ENCODE data around the gene SLC25A4. TPM values are rescaled to one million over a fixed set of nuclear protein-coding genes. Genes with fewer than 3 reads are reported as not detected.
"Not testable (repeated sequence)": the region's sequence is repeated elsewhere in the genome, so short reads cannot be mapped to it uniquely, and the experiment has no call there.

Gene SLC25A4
- total RNA-seq, 2 experiments from 2014 or later: 4.3 to 5.0 TPM

GRCh38 chr4:185189606-185190305, 46.7 kb downstream of the SLC25A4 start:
- H3K4me1 Mint-ChIP-seq (ENCODE audit: low read depth): peaks cover 43% of the 10 kb centered on the region
- H3K27me3 Mint-ChIP-seq (ENCODE audit: low read depth): no peaks in the 10 kb centered on the region
- H3K9me3 Mint-ChIP-seq: no peaks in the 10 kb centered on the region
- no peak overlapping the region for H3K4me3 Mint-ChIP-seq
- no peak overlapping the region for H3K27ac Mint-ChIP-seq
- CTCF ChIA-PET: no interaction called here
- H3K36me3 Mint-ChIP-seq (ENCODE audit: low read depth): peaks cover 23% of the 10 kb centered on the region
- DNase-seq: no peak
- intact Hi-C loops (cut with micrococcal nuclease): no loop called here

- H3K4me3 Mint-ChIP-seq: no peak overlapping the region
- CTCF ChIA-PET: no interaction called here
- intact Hi-C loops (cut with micrococcal nuclease): no loop called here
- H3K36me3 Mint-ChIP-seq (ENCODE audit: low read depth): peaks cover 23% of the 10 kb centered on the region
- no peaks in the 10 kb centered on the region for H3K9me3 Mint-ChIP-seq
- H3K4me1 Mint-ChIP-seq (ENCODE audit: low read depth): peaks cover 45% of the 10 kb centered on the region
- DNase-seq: no peak
- H3K27ac Mint-ChIP-seq: no peak overlapping the region
- no peaks in the 10 kb centered on the region for H3K27me3 Mint-ChIP-seq (ENCODE audit: low read depth)
These were observed 47.3 kb downstream of the SLC25A4 start for GRCh38 chr4:185190306-185190856.

- Mint-ChIP-seq H3K36me3 (ENCODE audit: low read depth) (peaks cover 23% of the 10 kb centered on the region), H3K27ac (no peak overlapping the region), H3K27me3 (ENCODE audit: low read depth) (no peaks in the 10 kb centered on the region), H3K4me1 (ENCODE audit: low read depth) (peaks cover 44% of the 10 kb centered on the region), H3K4me3 (no peak overlapping the region), H3K9me3 (no peaks in the 10 kb centered on the region)
- intact Hi-C loops (cut with micrococcal nuclease): no loop called here
- no peak for DNase-seq
- CTCF ChIA-PET: no interaction called here
These were observed 49.0 kb downstream of the SLC25A4 start for GRCh38 chr4:185192059-185192458.

- Mint-ChIP-seq H3K9me3 (no peaks in the 10 kb centered on the region), H3K4me1 (ENCODE audit: low read depth) (peaks cover 29% of the 10 kb centered on the region), H3K4me3 (no peak overlapping the region), H3K27me3 (ENCODE audit: low read depth) (no peaks in the 10 kb centered on the region), H3K36me3 (ENCODE audit: low read depth) (peaks cover 11% of the 10 kb centered on the region), H3K27ac (no peak overlapping the region)
- intact Hi-C loops (cut with micrococcal nuclease): no loop called here
- no peak for DNase-seq
- CTCF ChIA-PET: interaction anchor here (1.5 to 3.2 kb wide), 2 partner anchors 11 to 38 kb away, joined by 4 to 21 read pairs; no protein-coding TSS in a partner anchor
These were observed 52.1 kb downstream of the SLC25A4 start for GRCh38 chr4:185194924-185195888.

GRCh38 chr4:185196437-185196836, 53.4 kb downstream of the SLC25A4 start:
- no peak for DNase-seq
- peaks cover 10% of the 10 kb centered on the region for H3K36me3 Mint-ChIP-seq (ENCODE audit: low read depth)
- CTCF ChIA-PET: interaction anchor here (0.7 to 3.2 kb wide), 5 partner anchors 9 to 158 kb away, joined by 3 to 21 read pairs (median 4); no protein-coding TSS in a partner anchor
- H3K4me1 Mint-ChIP-seq (ENCODE audit: low read depth): peaks cover 28% of the 10 kb centered on the region
- no peak overlapping the region for H3K27ac Mint-ChIP-seq
- no peaks in the 10 kb centered on the region for H3K9me3 Mint-ChIP-seq
- no peak overlapping the region for H3K4me3 Mint-ChIP-seq
- intact Hi-C loops (cut with micrococcal nuclease): no loop called here
- H3K27me3 Mint-ChIP-seq (ENCODE audit: low read depth): no peaks in the 10 kb centered on the region

GRCh38 chr4:185198189-185198588, 55.1 kb downstream of the SLC25A4 start:
- DNase-seq; H3K9me3 Mint-ChIP-seq; H3K27ac Mint-ChIP-seq; H3K27me3 Mint-ChIP-seq (ENCODE audit: low read depth); H3K4me3 Mint-ChIP-seq; intact Hi-C loops (cut with micrococcal nuclease): not testable (repeated sequence)
- CTCF ChIA-PET: interaction anchor here (0.6 to 3.2 kb wide), 4 partner anchors 14 to 198 kb away, joined by 3 to 21 read pairs (median 4); partner anchors contain the start of genes ANKRD37 and LRP2BP
- Mint-ChIP-seq H3K4me1 (ENCODE audit: low read depth) (peaks cover 34% of the 10 kb centered on the region), H3K36me3 (ENCODE audit: low read depth) (peaks cover 11% of the 10 kb centered on the region)

Other genes with a start within 250 kb of the SLC25A4 start
- not detected for gene HELT, start 124.8 kb upstream of the SLC25A4 start, total RNA-seq
- 10 to 100 TPM; 38.4 to 43.6 TPM for gene CFAP97, start 60.7 kb downstream of the SLC25A4 start, total RNA-seq
- 10 to 100 TPM; 11.0 to 14.6 TPM for gene SNX25, start 66.3 kb downstream of the SLC25A4 start, total RNA-seq